Spleen (tissue), 7 donors: ENCODE measurements around the gene ANKS4B.

Source experiments
- POLR2AphosphoS5 ChIP-seq, 3 donors: sonication (generic); formaldehyde crosslinking; IDR thresholded peaks; one replicate each; pipeline ENCODE4 v1.5.1; 2017; ENCODE audit warnings: antibody characterized with exemption in 3 of 3
- TF ChIP-seq, protein P1 (sequence below), 11 experiments: fragments of 200-600 bp in 7 of 11; fragments of 450-650 bp in 4 of 11; sonication (generic) in 4 of 11; IDR thresholded peaks in 8 of 11; conservative IDR thresholded peaks in 3 of 11; 1 replicate in 7 of 11; 2 replicates in 4 of 11; pipeline versions ENCODE4 v1.4.0 to v1.8.0; 2016 to 2021; ENCODE audit warnings: antibody characterized with exemption in 11 of 11, inconsistent platforms in 4 of 11, mild to moderate bottlenecking in 1 of 11
- donor health status: DM: no; HTN: no; CAD: no; lungs with moderate emphysema.
- donor health status: DM: no; HTN: no; CAD: no.
- donor health status: DM: no; HTN: no; CAD: no.

DNA sequence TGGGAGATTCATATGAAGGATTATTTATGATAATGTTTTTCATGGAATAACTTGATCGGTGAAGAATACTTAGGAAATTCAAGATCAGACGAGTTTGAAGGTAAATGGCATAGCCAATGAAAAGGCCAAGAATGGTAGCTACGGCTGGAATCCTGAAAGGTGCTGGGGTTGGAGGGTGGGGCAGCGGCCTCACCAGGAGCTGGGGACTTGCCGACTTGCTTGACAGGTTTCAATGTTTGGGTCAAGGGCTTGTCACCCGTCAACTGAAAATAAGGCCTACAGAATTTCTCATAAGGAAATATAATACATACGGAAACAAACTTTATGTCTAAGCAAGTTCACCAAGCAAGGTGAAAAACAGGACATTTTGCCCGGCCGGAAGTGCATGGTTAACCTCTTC is 34.7 kb downstream of the ANKS4B start:
- TF ChIP-seq, protein P1, sequence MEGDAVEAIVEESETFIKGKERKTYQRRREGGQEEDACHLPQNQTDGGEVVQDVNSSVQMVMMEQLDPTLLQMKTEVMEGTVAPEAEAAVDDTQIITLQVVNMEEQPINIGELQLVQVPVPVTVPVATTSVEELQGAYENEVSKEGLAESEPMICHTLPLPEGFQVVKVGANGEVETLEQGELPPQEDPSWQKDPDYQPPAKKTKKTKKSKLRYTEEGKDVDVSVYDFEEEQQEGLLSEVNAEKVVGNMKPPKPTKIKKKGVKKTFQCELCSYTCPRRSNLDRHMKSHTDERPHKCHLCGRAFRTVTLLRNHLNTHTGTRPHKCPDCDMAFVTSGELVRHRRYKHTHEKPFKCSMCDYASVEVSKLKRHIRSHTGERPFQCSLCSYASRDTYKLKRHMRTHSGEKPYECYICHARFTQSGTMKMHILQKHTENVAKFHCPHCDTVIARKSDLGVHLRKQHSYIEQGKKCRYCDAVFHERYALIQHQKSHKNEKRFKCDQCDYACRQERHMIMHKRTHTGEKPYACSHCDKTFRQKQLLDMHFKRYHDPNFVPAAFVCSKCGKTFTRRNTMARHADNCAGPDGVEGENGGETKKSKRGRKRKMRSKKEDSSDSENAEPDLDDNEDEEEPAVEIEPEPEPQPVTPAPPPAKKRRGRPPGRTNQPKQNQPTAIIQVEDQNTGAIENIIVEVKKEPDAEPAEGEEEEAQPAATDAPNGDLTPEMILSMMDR (IDR thresholded peaks at IDR 0.05 in 8 of 11, conservative IDR thresholded peaks at IDR 0.05 in 3 of 11) = no peak
- TF ChIP-seq POLR2AphosphoS5 (IDR thresholded peaks at IDR 0.05) = no peak
